Kidney epithelial cell (primary cell): ENCODE data around the gene RFX8. TPM values are rescaled to one million over a fixed set of nuclear protein-coding genes. Genes with fewer than 3 reads are reported as not detected.

Experiments used
- DNase-seq: peaks from one replicate; pipeline ENCODE4 v3.0.0-alpha.2; 2010; ENCODE audit warnings: low read depth
- H3K27me3 ChIP-seq: 2 replicates; pipeline ENCODE4 v1.6.0; 2011; ENCODE audit warnings: low read length; ENCODE audit not compliant: control insufficient read depth, insufficient read depth
- H3K36me3 ChIP-seq: 2 replicates; pipeline ENCODE4 v1.5.1; 2011; ENCODE audit warnings: low read length; ENCODE audit not compliant: control insufficient read depth, insufficient read depth
- H3K4me3 ChIP-seq: 2 replicates; pipeline ENCODE4 v1.5.1; 2011; ENCODE audit warnings: low read depth, mild to moderate bottlenecking, control low read depth, low read length
- CTCF ChIP-seq: IDR thresholded peaks from 2 replicates; pipeline ENCODE4 v1.5.1; 2011; ENCODE audit warnings: mild to moderate bottlenecking, moderate library complexity, low read length, control low read depth, inconsistent platforms; ENCODE audit not compliant: insufficient read depth, poor library complexity, severe bottlenecking
- total RNA-seq: library from RNA; depleted of rRNA; stranded (reverse); fragments of >200 nt; gene quantifications from 2 replicates; pipeline ENCODE4 v1.2.3, GENCODE V29; 2015

Gene RFX8
- total RNA-seq, 1 donor from 2014 or later, result 0.25 TPM

GRCh38 chr2:101419096-101419663 lies 55.7 kb downstream of the RFX8 start:
- DNase-seq, result no peak
- Histone ChIP-seq H3K27me3 (no peaks in the 10 kb centered on the region), H3K36me3 (no peaks in the 10 kb centered on the region), H3K4me3 (no peak overlapping the region)
- TF ChIP-seq CTCF, result peak; percentile 72

- no peak for TF ChIP-seq CTCF
- no peak overlapping the region for H3K4me3 ChIP-seq
- DNase-seq, result no peak
Measured at GRCh38 chr2:101418460-101419095, 56.3 kb downstream of the RFX8 start.

GRCh38 chr2:101416609-101417008 lies 58.3 kb downstream of the RFX8 start:
- no peak for DNase-seq
- H3K36me3 ChIP-seq, result no peaks in the 10 kb centered on the region
- no peaks in the 10 kb centered on the region for H3K27me3 ChIP-seq
- TF ChIP-seq CTCF, result no peak
- H3K4me3 ChIP-seq, result no peak overlapping the region

More at GRCh38 chr2:101418460-101419095, 56.3 kb downstream of the RFX8 start:
- H3K36me3 ChIP-seq, result no peaks in the 10 kb centered on the region
- no peaks in the 10 kb centered on the region for H3K27me3 ChIP-seq

- H3K27me3 ChIP-seq, result no peaks in the 10 kb centered on the region
- no peak for DNase-seq
- H3K36me3 ChIP-seq, result no peaks in the 10 kb centered on the region
- no peak for TF ChIP-seq CTCF
- no peak overlapping the region for H3K4me3 ChIP-seq
Measured at GRCh38 chr2:101415884-101416283, 59.0 kb downstream of the RFX8 start.

GRCh38 chr2:101415220-101415619 lies 59.7 kb downstream of the RFX8 start:
- Histone ChIP-seq H3K36me3 (no peaks in the 10 kb centered on the region), H3K27me3 (no peaks in the 10 kb centered on the region), H3K4me3 (no peak overlapping the region)
- no peak for DNase-seq
- TF ChIP-seq CTCF, result no peak
